CD14-positive monocyte (primary cell): ENCODE data around the gene PRM3. TPM values are rescaled to one million over a fixed set of nuclear protein-coding genes. Genes with fewer than 3 reads are reported as not detected.

Source experiments
- DNase-seq, 3 donors: peaks; one replicate each; pipeline ENCODE4 v3.0.0-alpha.2; 2011 to 2022
- H2AFZ ChIP-seq: 2 replicates; pipeline ENCODE4 v1.6.0; 2012; ENCODE audit warnings: mild to moderate bottlenecking, low read depth, low read length, inconsistent platforms; ENCODE audit not compliant: insufficient read depth, poor library complexity, severe bottlenecking
- H3K27ac ChIP-seq, 2 donors: 1 replicate in 1 of 2; 2 replicates in 1 of 2; pipeline ENCODE4 v1.5.1; 2012 to 2013; ENCODE audit warnings: low read length in 2 of 2, control low read depth in 1 of 2, inconsistent platforms in 1 of 2, low read depth in 1 of 2, mild to moderate bottlenecking in 1 of 2
- H3K27me3 ChIP-seq, 2 donors: one replicate each; pipeline versions ENCODE4 v1.6.0 to v1.6.1; 2011 to 2013; ENCODE audit warnings: low read length in 2 of 2; ENCODE audit not compliant: control insufficient read depth in 2 of 2, insufficient read depth in 2 of 2
- H3K36me3 ChIP-seq, 2 donors: replicated peaks in 1 of 2; 1 replicate in 1 of 2; 2 replicates in 1 of 2; pipeline versions ENCODE4 v1.5.1 to v1.6.1; 2012 to 2013; ENCODE audit warnings: low read length in 2 of 2, control low read depth in 1 of 2, inconsistent platforms in 1 of 2, mild to moderate bottlenecking in 1 of 2; ENCODE audit not compliant: insufficient read depth in 2 of 2, control insufficient read depth in 1 of 2
- H3K4me1 ChIP-seq, 2 donors: 1 replicate in 1 of 2; 2 replicates in 1 of 2; pipeline versions ENCODE4 v1.5.1 to v1.6.1; 2012 to 2013; ENCODE audit warnings: low read length in 2 of 2, control low read depth in 1 of 2, inconsistent platforms in 1 of 2, mild to moderate bottlenecking in 1 of 2, moderate library complexity in 1 of 2; ENCODE audit not compliant: insufficient read depth in 2 of 2, control insufficient read depth in 1 of 2
- H3K4me2 ChIP-seq: replicated peaks from 2 replicates; pipeline ENCODE3; 2012; ENCODE audit warnings: low read length, moderate library complexity, mild to moderate bottlenecking; ENCODE audit not compliant: poor library complexity, severe bottlenecking; ENCODE audit errors: extremely low read depth
- H3K4me3 ChIP-seq, 3 experiments: fragments of 200-600 bp in 1 of 3; sonication (generic) in 1 of 3; replicated peaks in 1 of 3; 1 replicate in 2 of 3; 2 replicates in 1 of 3; pipeline ENCODE4 v1.5.1; 2011 to 2013; ENCODE audit warnings: low read length in 3 of 3, mild to moderate bottlenecking in 3 of 3, control low read depth in 2 of 3, low read depth in 2 of 3, inconsistent platforms in 1 of 3, moderate library complexity in 1 of 3
- H3K79me2 ChIP-seq: 2 replicates; pipeline ENCODE4 v1.6.0; 2012; ENCODE audit warnings: mild to moderate bottlenecking, control low read depth, inconsistent platforms, low read length, moderate library complexity; ENCODE audit not compliant: insufficient read depth
- H3K9ac ChIP-seq: 2 replicates; pipeline ENCODE4 v1.6.0; 2017; ENCODE audit warnings: low read length, mild to moderate bottlenecking; ENCODE audit not compliant: insufficient read depth, poor library complexity, severe bottlenecking
- H3K9me3 ChIP-seq, 2 donors: replicated peaks in 1 of 2; 1 replicate in 1 of 2; 2 replicates in 1 of 2; pipeline versions ENCODE4 v1.5.1 to v1.6.1; 2012 to 2013; ENCODE audit warnings: low read length in 2 of 2, control low read depth in 1 of 2; ENCODE audit not compliant: control insufficient read depth in 1 of 2, insufficient read depth in 1 of 2
- H4K20me1 ChIP-seq: 2 replicates; pipeline ENCODE4 v1.6.0; 2012; ENCODE audit warnings: mild to moderate bottlenecking, low read length, control low read depth, moderate library complexity; ENCODE audit not compliant: insufficient read depth
- H3K27ac Mint-ChIP-seq, 7 donors: one replicate each; pipeline ENCODE4 v1.8.0; 2020; ENCODE audit warnings: mild to moderate bottlenecking in 7 of 7, mixed read lengths in 7 of 7, moderate library complexity in 6 of 7, inconsistent platforms in 2 of 7
- H3K27me3 Mint-ChIP-seq, 3 donors: one replicate each; pipeline ENCODE4 v1.8.0; 2021 to 2022; ENCODE audit warnings: low read depth in 3 of 3, mild to moderate bottlenecking in 3 of 3, mixed read lengths in 3 of 3, moderate library complexity in 3 of 3, inconsistent platforms in 1 of 3
- H3K36me3 Mint-ChIP-seq, 2 donors: one replicate each; pipeline ENCODE4 v1.8.0; 2020; ENCODE audit warnings: mixed read lengths in 2 of 2, inconsistent platforms in 1 of 2, mild to moderate bottlenecking in 1 of 2
- H3K4me1 Mint-ChIP-seq: one replicate; pipeline ENCODE4 v1.8.0; 2020; ENCODE audit warnings: mild to moderate bottlenecking, mixed read lengths
- H3K4me3 Mint-ChIP-seq, 2 donors: one replicate each; pipeline ENCODE4 v1.8.0; 2020; ENCODE audit warnings: mild to moderate bottlenecking in 2 of 2, mixed read lengths in 2 of 2, moderate library complexity in 1 of 2
- H3K9me3 Mint-ChIP-seq, 7 donors: one replicate each; pipeline ENCODE4 v1.8.0; 2020 to 2022; ENCODE audit warnings: mixed read lengths in 7 of 7, mild to moderate bottlenecking in 6 of 7, moderate library complexity in 6 of 7, inconsistent platforms in 2 of 7
- CTCF ChIP-seq: fragments of 200-600 bp; IDR thresholded peaks from one replicate; pipeline ENCODE4 v1.8.0; 2022; ENCODE audit warnings: antibody characterized with exemption, mild to moderate bottlenecking
- WGBS: methylation state at CpG from one replicate; pipeline ENCODE4 v1.1.5; 2013; ENCODE audit warnings: missing lambda C conversion rate; ENCODE audit not compliant: insufficient coverage; 5-methylcytosine and 5-hydroxymethylcytosine counted together
- intact Hi-C, 2 donors: fragments of 100-400 bp; cut with micrococcal nuclease; formaldehyde crosslinking; loops; one replicate each; pipeline versions ENCODE4 v1.15.0 to v1.15.1; 2023
- polyA plus RNA-seq, 3 donors: library from polyadenylated mRNA; depleted of rRNA in 1 of 3; unstranded in 2 of 3; stranded (reverse) in 1 of 3; fragments of 300-500 nt in 2 of 3; fragments of >200 nt in 1 of 3; fragmentation: Illumina TruSeq in 2 of 3; gene quantifications; 1 replicate in 2 of 3; 2 replicates in 1 of 3; pipeline ENCODE4 v1.2.3, GENCODE V29; 2012 to 2021

PRM3 gene
- polyA plus RNA-seq, 3 donors, result not detected

- Histone ChIP-seq H3K4me1 (peaks cover 40 to 44% of the 10 kb centered on the region in 2 donors), H3K36me3 (no peaks in the 10 kb centered on the region), H2AFZ (no peak overlapping the region), H3K27ac (no peak overlapping the region), H3K79me2 (no peaks in the 10 kb centered on the region), H3K4me3 (no peak overlapping the region), H3K4me2 (no peak overlapping the region), H4K20me1 (no peaks in the 10 kb centered on the region), H3K9me3 (no peaks in the 10 kb centered on the region), H3K27me3 (no peaks in the 10 kb centered on the region), H3K9ac (no peak overlapping the region)
- Mint-ChIP-seq H3K27me3 (peaks cover 4 to 11% (median 7%) of the 10 kb centered on the region in 3 donors), H3K27ac (peak overlapping the region in 5 of 7 donors; percentile 7 to 82 (median 76)), H3K36me3 (no peaks in the 10 kb centered on the region), H3K4me3 (no peak overlapping the region), H3K9me3 (peaks cover 0 to 3% (median 0%) of the 10 kb centered on the region in 7 donors), H3K4me1 (peaks cover 44% of the 10 kb centered on the region)
- WGBS, result 55% methylated on average over 4 of the region's 13 CpGs
- intact Hi-C loops, result loop anchor here in 1 of 2 donors (5.0 kb wide), 1 partner anchor 547 kb away; no protein-coding TSS in a partner anchor
- TF ChIP-seq CTCF, result no peak
- DNase-seq, result peak in 2 of 3 donors; percentile 44 to 55
Measured at GRCh38 chr16:11234884-11235702, 38.3 kb downstream of the PRM3 start.

GRCh38 chr16:11233727-11234376 lies 39.6 kb downstream of the PRM3 start:
- H3K9me3 ChIP-seq, result no peaks in the 10 kb centered on the region
- intact Hi-C loops, result loop anchor here in 1 of 2 donors (5.0 kb wide), 1 partner anchor 548 kb away; no protein-coding TSS in a partner anchor
- 0% methylated on average over 1 of the region's 8 CpGs for WGBS
- no peaks in the 10 kb centered on the region for H3K79me2 ChIP-seq
- Mint-ChIP-seq H3K27me3 (peaks cover 4 to 12% (median 5%) of the 10 kb centered on the region in 3 donors), H3K36me3 (no peaks in the 10 kb centered on the region), H3K27ac (peak overlapping the region in 1 of 7 donors; percentile 62), H3K9me3 (peaks cover 0 to 3% (median 0%) of the 10 kb centered on the region in 7 donors), H3K4me1 (peaks cover 44% of the 10 kb centered on the region), H3K4me3 (peak overlapping the region in 1 of 2 donors; percentile 35)
- H3K9ac ChIP-seq, result no peak overlapping the region
- H2AFZ ChIP-seq, result no peak overlapping the region
- no peak overlapping the region for H3K4me3 ChIP-seq
- DNase-seq, result peak in 2 of 3 donors; percentile 32 to 60
- peaks cover 40 to 44% of the 10 kb centered on the region in 2 donors for H3K4me1 ChIP-seq
- no peak overlapping the region for H3K4me2 ChIP-seq
- H3K36me3 ChIP-seq, result no peaks in the 10 kb centered on the region
- no peaks in the 10 kb centered on the region for H3K27me3 ChIP-seq
- no peaks in the 10 kb centered on the region for H4K20me1 ChIP-seq
- no peak for TF ChIP-seq CTCF
- no peak overlapping the region for H3K27ac ChIP-seq
